ENCODE results near the gene NFKBIL1.
"Not testable (repeated sequence)": the region's sequence is repeated elsewhere in the genome, so short reads cannot be mapped to it uniquely, and the experiment has no call there.

NFKBIL1 gene

GRCh38 chr6:31534521-31535040, 12.8 kb upstream of the NFKBIL1 start:
- DNase-seq: no peak

- no peak for DNase-seq
Measured at GRCh38 chr6:31535538-31536324, 11.7 kb upstream of the NFKBIL1 start.

GRCh38 chr6:31538805-31539400, 8.5 kb upstream of the NFKBIL1 start:
- no peak for DNase-seq

GRCh38 chr6:31540640-31541039, 6.8 kb upstream of the NFKBIL1 start:
- no peak for DNase-seq

DNA sequence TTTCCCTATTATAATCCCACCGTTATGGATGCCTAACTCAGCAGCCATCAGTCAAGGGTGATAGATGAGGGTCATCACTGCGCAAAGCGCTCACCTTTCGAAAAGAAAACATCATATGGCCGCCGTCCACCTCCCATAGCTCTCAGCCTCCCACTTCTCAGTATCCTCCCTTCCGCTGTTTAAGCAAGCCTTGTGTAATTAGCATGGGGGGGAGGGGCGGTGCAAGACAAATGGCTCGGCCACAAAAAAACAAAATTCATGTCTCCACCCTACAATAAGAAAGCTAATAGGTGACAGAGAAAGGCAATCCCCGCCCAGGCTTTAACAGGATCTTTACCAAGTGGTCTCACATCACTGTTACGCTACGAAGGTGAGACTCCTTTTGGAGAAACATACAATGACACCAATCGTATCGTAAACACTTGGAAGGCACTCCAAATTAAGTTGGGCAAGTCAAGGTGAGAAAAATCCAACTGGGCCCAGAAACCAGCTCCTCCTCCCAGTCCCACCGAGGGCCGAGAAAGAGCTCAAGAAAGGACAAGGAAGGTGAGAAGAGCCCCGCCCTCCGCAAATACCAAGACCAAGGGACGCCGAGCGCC, 6.2 kb upstream of the NFKBIL1 start:
- DNase-seq: peak; percentile 69

DNA sequence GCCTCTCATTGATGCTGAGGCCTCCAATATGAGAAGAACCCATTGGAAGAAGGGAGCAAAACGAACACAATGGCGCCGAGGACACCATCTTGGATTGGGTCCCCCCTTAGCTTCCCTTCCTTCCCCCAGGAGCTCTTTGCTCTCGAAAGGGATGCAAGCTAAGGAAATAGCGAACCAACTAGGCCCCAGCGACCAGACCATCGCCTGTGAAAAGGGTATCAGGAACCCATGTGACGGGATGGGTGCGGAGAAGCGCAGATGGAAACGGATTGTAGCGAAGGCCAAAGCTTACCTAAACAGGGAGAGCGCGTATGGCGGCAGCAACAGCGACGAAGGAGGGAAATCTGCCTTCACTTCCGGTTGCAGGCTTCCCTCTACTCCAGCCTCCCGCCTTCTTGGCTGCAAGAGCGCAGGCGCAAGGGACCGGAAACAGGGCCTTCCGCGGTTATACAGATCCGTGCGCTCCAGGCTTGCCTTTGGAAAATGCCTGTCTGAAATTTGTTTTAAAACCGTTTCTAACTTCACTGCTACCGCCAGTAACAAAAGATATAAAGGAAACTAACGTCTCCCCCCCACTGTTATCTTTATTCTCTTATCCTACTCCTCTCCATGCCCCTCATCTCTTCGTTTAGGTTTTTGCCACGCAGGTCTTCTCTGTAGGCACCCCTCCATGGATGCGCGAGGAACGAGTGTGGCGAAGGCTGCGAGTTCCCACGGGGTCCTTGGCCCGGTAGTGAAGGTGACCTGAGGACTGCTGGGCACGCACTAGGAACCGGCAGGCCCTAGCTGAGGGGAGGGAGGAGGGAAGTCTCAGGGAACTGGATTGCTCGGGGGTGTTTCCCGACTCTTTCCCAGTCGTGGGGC, 5.5 kb upstream of the NFKBIL1 start, which contains the start of gene DDX39B:
Gene DDX39B (minus strand): TSS at position 346 of the 864 bp plus-strand sequence. CDS start 1,471 bp downstream, outside the sequence.
- peak; percentile 88 for DNase-seq

DNA sequence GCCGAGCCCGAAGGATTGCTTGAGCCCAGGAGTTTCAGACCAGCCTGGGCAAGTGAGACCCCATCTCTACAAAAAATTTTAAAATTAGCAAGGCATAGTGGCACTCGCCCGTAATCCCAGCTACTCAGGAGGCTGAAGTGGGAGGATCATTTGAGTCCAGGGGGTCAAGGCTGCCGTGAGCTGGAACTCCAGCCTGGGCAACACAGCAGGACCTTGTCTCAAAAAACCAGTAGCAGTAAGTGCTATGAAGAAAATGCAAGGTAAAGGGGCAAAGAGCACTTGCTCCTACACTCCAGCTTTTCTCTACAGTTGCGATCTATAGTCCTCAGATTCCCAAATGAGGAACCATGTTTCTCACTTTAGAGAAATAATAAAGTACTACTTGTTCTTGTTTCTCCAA, 3.8 kb upstream of the NFKBIL1 start:
- DNase-seq: no peak

- DNase-seq: no peak
Measured at GRCh38 chr6:31544676-31545075, 2.7 kb upstream of the NFKBIL1 start.

DNA sequence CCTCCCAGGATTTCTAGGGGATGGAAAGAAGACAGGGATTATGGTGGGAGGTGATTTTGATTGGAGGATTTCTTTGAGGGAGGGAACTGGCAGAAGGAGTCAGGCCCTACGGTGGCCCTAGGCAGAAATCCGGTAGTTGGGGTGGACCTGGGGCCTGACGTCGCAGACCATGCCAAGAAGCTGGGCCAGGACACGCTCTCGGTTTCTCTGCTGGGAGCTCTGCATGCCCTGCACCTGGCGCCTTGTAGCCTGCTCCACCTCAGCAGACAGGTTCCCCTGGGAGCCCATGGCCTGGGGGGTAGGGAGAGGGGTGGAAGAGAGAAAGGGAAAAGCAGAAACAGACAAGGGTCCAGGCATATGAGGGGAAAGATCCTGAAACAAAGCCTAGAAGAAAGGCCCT, 2.1 kb upstream of the NFKBIL1 start:
- DNase-seq: no peak

GRCh38 chr6:31546339-31546957, 960 bp upstream of the NFKBIL1 start, which contains the start of gene ATP6V1G2:
Gene ATP6V1G2 (minus strand): TSS chr6:31546608. CDS start chr6:31546559, 49 bp downstream.
- DNase-seq: peak; percentile 88

- no peak for DNase-seq
Measured at GRCh38 chr6:31547727-31548543, 527 bp downstream of the NFKBIL1 start.

GRCh38 chr6:31548544-31548873, 1.1 kb downstream of the NFKBIL1 start:
- no peak for DNase-seq

- not testable (repeated sequence) for DNase-seq
Measured at GRCh38 chr6:31551371-31551770, 4.0 kb downstream of the NFKBIL1 start.

GRCh38 chr6:31556307-31556706, 8.9 kb downstream of the NFKBIL1 start:
- no peak for DNase-seq

DNA sequence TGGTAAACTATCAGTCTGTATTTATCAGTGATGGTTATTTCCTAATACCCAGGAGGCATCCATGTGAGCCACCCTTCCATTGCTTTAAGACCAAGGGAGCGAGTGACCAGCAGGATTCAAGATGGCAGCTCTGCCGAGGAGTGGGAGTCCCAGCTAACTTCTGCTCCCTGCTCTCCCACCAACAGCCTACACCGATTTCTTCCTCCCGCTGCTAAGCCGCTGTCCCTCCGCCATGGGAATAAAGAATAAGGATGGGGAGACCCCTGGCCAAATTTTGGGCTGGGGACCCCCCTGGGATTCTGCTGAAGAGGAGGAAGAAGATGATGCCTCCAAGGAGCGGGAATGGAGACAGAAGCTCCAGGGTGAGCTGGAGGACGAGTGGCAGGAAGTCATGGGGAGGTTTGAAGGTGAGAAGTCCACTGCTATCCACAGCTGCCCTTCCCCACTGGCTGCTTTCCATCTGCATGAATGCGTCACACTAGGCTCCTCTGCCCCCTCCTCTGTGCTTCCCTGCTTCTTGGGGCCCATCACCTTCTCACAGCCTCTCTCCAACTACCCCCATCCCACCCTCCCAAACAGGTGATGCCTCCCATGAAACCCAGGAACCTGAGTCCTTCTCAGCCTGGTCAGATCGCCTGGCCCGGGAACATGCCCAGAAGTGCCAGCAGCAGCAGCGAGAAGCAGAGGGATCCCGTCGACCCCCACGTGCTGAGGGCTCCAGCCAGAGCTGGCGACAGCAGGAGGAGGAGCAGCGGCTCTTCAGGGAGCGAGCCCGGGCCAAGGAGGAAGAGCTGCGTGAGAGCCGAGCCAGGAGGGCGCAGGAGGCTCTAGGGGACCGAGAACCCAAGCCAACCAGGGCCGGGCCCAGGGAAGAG, 10.3 kb downstream of the NFKBIL1 start:
- DNase-seq: no peak

DNA sequence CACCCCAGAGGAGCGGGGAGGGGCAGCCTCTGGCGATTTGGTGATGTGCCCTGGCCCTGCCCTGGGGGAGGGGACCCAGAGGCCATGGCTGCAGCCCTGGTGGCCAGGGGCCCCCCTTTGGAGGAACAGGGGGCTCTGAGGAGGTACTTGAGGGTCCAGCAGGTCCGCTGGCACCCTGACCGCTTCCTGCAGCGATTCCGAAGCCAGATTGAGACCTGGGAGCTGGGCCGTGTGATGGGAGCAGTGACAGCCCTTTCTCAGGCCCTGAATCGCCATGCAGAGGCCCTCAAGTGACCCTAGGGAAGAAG, 10.9 kb downstream of the NFKBIL1 start:
- DNase-seq: no peak

GRCh38 chr6:31558631-31559500, 11.5 kb downstream of the NFKBIL1 start:
- DNase-seq: no peak

DNA sequence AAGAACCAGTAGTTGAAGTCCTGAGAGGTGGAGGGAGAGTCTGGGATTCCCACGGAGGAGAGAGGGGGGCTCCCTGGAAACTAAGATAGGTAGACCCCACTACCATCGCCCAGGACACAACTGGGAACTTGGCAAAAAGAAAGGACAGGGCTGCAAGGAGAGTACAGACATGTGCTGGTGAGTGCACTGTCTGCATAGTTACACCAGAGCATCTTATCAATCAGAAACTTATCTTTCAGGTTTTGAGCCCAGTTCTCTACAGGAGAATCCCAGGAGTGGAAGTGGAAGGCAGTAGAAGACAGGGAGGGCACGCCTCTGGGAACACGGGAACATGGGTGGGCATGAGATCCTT, 12.2 kb downstream of the NFKBIL1 start:
- no peak for DNase-seq

DNA sequence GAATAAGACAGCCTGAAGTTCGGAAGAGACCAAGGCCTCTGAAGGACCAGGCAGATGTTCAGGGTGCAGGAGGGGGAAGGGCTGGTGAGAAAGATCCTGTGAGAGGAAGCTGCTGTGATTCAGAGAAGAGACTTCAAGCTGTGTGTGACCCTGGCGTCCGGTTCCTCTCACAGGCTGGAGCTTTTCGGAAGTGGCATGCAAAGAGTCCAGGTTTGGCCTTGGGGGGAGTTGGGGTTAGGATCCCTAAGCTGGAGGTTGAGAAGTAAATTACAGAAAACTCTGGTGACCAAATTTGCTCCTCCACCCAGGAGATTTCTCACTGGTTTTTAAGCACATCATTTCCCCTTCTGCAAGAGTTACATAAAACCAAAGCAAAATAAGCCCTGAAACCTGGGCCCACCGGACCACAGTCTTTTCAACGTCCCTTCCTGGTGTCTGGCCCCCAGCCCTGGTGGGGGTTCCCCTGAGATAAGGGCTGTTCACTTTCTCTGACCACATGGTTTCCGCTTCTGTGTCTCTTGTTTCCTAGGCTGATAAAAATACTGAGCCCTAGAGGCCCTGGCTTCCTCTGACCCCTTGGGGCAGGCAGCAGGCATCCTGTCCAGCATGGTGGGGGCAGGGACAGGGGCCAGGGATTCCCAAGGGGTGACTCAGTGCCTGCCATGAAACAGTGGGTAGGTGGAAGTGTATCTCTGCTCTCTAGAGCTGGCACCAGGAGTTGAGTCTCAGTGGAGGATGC, 12.7 kb downstream of the NFKBIL1 start:
- DNase-seq: no peak
